Activated CD4-positive, CD25-positive, alpha-beta regulatory T cell treated with anti-CD3 and anti-CD28 coated beads, Interleukin-2, amount 50 U/mL, for 72 hours (primary cell): Measurements from ENCODE around the gene PPM1L.

Experiments
- DNase-seq: peaks from one replicate; pipeline ENCODE4 v3.0.0; 2021

The PPM1L gene

DNA sequence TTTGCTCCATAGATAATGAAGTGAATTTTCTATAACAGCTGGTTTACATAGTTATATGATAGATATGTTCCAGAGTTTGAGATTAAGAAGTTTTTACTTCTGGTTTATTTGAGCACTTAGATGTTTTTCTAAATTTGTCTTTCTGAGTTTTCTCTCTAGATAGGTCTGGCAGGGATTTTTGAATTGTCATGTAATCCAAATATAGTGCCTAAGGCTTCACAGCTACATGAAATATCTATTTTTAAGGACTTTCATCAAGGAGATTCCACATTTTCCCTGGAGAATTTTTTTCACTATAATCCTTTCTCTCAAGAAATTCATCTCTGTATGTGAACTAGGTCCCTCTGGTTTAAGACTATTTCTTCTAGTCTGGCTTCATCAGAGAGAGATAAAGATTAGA, 12.0 kb downstream of the PPM1L start:
- DNase-seq: no peak

DNA sequence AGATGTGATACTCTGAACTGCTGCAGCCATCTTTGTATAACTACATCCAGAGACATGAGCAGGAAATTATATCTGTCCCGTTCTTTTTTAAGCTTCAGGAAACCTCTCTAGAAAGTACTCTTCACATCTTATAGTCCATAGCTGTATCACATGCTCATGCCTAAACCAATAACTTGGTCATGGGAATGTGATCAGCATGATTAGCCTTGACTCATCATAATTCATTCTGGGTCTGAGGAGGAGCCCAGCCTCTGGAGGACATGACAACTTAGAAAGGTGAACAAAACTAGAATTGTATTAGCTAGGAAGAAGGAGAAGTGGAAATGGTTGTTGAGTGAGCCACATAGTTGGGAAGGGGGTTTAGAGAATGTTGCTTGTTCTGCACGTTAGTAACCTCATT, 12.9 kb downstream of the PPM1L start:
- no peak for DNase-seq

GRCh38 chr3:160771811-160772459, 15.9 kb downstream of the PPM1L start:
- no peak for DNase-seq

- DNase-seq: no peak
Observed at GRCh38 chr3:160773722-160774121, 17.7 kb downstream of the PPM1L start.

GRCh38 chr3:160774172-160774571, 18.1 kb downstream of the PPM1L start:
- no peak for DNase-seq

GRCh38 chr3:160778480-160778879, 22.4 kb downstream of the PPM1L start:
- no peak for DNase-seq

GRCh38 chr3:160779040-160779439, 23.0 kb downstream of the PPM1L start:
- no peak for DNase-seq

DNA sequence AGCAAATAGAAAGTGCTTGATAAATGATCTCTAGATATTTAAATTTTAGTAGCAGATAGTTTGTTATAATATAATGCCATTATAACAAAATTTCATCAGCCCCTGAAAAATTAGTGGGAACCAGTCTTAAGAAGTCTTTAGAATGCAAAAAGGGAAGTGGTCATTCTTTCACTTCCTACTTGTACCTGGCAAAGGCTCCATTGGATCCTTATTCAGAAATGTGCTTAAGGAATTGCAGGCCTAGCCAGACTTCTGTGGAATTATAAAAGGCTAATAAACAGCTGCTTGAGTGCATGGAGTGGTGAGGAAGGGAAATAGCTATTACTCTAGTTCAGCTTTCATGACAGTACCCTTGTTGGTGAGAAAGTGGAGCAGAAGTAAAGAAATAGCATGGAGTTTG, 24.2 kb downstream of the PPM1L start:
- no peak for DNase-seq

DNA sequence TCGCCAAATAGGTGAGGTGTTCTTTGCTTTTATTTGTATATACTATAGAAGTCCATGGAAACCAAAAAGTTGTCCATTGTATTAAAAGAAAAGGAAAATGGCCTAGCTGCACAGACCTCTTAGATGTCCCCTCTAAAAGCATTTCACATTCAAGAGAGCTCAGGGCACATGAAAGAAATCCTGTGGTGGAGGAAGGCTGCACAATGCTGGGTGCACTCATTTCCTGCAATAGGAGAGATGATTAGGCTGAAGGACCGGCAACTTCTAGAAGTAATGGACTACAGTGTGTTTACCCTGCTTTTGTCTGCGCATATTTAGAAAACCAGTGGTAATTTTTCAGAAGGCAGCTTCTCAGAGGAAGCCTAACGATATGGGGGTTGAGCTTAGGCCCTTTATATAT, 25.4 kb downstream of the PPM1L start:
- DNase-seq: no peak

DNA sequence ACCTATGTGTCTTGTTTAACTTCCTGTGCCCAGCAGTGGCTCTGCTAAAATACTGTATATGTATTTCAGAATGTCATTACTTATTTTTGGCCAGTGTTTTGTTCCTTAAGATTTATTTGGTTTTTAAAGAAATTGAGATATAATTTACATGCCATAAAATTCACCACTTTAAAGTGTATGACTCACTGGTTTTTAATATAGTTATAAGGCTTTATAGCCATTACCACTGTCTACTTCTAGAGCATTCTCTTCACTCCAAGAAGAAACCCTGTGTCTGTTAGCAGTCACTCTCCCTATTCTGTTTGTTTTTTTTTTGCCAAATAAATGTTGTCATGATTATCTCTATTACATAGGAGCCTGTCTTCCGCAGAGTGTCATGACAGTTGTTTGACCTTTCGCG, 25.8 kb downstream of the PPM1L start:
- no peak for DNase-seq

GRCh38 chr3:160784853-160785252, 28.8 kb downstream of the PPM1L start:
- no peak for DNase-seq

- DNase-seq: no peak
Observed at GRCh38 chr3:160790726-160791125, 34.7 kb downstream of the PPM1L start.

- DNase-seq: no peak
Observed at GRCh38 chr3:160792540-160792939, 36.5 kb downstream of the PPM1L start.

GRCh38 chr3:160793722-160794252, 37.8 kb downstream of the PPM1L start:
- no peak for DNase-seq

DNA sequence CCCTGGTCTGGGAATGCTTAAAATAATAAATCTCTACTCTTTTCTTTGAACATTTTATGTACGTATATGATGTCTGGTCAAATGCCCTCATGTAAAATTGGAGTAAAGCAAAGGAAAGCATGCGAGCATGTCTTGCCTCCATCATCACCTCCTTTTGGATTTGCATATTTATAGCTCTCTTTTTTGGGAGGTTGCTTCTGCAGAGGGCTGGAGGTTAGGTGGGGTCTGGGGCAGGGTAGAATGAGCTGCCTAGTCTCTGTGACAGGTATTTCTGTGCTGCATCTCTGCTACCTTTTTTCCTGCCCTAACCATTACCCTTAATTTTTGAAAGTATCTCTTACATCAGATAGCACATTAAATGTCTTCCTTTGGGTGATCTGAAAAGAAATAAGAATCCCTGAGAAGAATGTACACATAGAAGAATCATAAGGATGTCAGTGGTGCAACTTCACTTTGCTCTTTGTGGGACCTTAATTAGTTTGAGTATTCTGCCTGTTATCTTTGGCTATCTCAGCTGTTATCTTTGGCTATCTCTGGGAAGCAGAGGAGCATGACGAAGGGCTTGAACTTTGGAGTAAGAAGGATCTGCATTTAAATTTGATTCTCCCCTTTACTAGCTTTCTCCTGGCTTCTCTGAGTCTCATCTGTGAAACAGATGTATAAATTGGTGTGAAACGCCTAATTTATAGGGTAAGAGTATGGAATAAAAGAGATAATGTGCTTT, 40.2 kb downstream of the PPM1L start:
- DNase-seq: no peak

DNA sequence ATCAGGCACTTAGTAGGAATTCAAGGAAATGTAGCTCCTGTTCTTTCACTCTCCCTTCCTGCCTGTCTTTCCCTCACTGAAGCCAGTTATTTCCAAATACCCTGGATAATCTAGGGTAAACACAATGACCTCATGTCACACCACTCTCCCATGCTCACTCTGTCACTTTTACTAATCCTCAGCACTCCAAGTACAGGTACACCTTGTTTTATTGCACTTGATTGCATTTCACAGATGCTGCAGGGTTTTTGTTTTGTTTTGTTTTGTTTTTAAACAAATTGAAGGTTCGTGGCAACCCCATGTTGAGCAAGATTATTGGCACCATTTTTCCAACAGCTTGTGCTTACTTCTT, 40.8 kb downstream of the PPM1L start:
- no peak for DNase-seq

- DNase-seq: no peak
Observed at GRCh38 chr3:160797356-160797755, 41.3 kb downstream of the PPM1L start.

- DNase-seq: no peak
Observed at GRCh38 chr3:160801386-160802118, 45.5 kb downstream of the PPM1L start.

GRCh38 chr3:160804762-160805161, 48.7 kb downstream of the PPM1L start:
- DNase-seq: no peak

DNA sequence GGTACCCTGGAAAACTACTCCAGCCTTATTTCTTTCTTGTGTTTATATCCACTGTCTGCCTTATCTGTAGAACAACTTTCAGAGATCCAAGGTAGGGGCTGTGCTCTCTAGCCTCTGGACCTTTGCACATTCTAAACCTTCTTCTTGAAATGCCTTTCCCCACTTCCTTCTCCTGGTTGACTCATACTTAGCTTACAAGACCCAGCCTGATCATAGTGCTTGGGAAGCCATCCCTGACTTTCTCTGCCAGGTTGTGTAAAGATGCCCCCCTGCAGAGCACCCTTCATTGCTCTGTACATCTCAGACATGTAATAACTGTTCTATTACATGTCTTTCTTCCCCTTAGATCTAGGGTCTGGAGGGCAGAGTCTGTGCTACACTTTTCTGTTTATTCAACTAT, 50.1 kb downstream of the PPM1L start:
- DNase-seq: no peak

- DNase-seq: no peak
Observed at GRCh38 chr3:160806686-160807085, 50.7 kb downstream of the PPM1L start.

GRCh38 chr3:160808838-160809237, 52.8 kb downstream of the PPM1L start:
- DNase-seq: no peak

DNA sequence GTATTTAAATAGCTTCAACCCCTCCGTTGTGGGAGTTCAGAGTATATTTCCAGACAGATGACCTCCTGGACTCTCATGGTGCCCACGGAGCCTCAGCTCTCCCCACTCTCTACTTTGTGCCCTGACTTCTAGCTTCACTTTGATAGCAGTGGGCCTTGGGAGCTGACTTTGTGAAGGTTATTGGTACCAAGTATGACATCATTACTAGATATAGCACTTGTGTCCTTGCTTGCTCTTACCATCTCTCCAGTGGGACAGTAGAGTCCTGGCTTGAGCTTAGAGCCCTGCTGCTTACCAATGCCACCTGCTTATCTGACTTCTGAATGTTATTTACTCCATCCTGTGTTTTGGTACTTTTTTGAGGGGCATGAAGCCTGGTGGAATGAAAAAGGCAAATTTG, 53.4 kb downstream of the PPM1L start:
- no peak for DNase-seq
